SKM-1 (cell line): ENCODE measurements around the gene LMX1A.

Experiments
- DNase-seq: peaks from one replicate; lab custom pipeline; 2025; ENCODE audit not compliant: unreplicated experiment; lab: John Stamatoyannopoulos, UW

Gene LMX1A

GRCh38 chr1:165276314-165276713 lies 80.2 kb downstream of the LMX1A start:
- no peak for DNase-seq

- no peak for DNase-seq
Observed at GRCh38 chr1:165265196-165265838, 91.2 kb downstream of the LMX1A start.

- DNase-seq = no peak
Observed at GRCh38 chr1:165259706-165260428, 96.6 kb downstream of the LMX1A start.

GRCh38 chr1:165259236-165259635 lies 97.3 kb downstream of the LMX1A start:
- no peak for DNase-seq

GRCh38 chr1:165257969-165258459 lies 98.5 kb downstream of the LMX1A start:
- DNase-seq = no peak

GRCh38 chr1:165254896-165255625 lies 101.5 kb downstream of the LMX1A start:
- no peak for DNase-seq

DNA sequence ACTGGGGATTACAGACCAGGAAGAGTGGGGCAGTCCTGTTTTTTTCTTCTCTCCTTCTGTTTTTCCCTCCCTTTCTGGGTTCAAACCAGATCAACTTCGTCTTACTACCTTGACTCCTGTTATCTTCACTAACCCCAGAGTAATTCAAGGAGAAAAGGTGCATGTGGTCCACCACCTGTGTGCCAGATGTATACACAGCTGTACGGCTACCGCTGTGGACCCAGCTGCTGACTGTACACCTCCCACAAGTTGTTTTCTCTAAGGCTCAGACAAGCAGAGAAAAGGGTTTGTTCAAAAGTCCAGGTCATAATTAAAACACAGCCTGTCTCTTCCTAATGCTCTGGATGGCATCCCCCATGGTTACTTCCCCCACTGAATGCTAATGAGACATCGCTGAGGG lies 102.1 kb downstream of the LMX1A start:
- DNase-seq = no peak

DNA sequence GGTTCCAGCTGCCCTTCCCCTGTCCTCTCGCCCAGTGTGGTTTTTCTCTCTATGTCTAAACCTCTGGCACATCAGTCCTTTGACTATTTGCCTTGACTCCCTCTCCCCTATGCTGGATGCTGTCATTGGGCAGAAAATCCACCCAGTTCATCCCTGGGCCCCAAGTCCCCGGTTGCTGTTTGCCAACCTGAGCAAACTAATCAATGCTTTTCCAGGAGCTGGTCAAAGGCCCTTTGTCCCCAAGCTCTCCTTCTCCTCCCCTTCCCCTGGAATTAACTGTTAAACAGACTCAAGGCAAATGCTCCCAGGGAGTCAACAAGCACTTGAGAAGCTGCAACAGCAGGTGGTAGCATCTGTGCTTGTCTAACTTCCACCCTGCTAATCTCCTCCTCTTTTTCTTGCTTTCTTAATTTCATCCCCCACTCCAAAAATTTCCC lies 102.7 kb downstream of the LMX1A start:
- no peak for DNase-seq

- no peak for DNase-seq
Observed at GRCh38 chr1:165248969-165249571, 107.4 kb downstream of the LMX1A start.

- no peak for DNase-seq
Observed at GRCh38 chr1:165241952-165242351, 114.6 kb downstream of the LMX1A start.

DNA sequence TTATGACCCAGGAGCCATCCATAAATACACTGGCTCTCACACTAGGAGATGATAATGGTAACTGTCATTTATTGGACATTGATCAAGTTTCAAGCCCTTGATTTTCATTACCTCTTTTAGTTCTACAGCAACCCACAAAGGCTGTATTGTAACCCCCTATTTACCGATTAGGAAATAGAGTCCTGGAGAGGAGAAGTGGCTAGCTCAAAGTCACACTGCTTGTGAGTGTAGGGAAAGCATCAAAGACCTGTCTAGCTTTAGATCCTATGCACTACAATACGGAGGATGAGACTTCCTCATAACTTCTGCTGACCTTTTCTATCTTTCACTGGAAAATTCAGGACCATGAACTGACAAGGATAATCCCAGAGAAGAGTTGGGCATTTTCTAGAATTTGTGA lies 115.2 kb downstream of the LMX1A start:
- no peak for DNase-seq

- no peak for DNase-seq
Observed at GRCh38 chr1:165240492-165240891, 116.0 kb downstream of the LMX1A start.

DNA sequence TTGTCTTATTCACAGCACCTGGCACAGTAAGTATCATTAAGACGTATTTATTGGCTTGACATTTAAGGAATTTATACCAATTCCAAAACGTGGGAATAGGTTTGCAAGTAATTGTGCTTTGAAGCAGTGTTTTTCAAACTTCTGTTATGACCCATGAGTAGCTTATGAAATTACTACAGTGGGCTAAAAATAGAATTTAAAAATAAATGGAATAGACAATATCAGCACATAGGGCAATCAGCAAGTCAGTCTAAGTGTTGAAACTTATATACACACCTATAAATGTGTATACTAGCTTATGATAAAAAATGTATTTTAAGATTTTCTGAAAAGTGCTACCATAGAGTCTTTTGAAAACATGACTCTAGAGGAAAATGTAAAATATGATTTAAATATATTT lies 116.6 kb downstream of the LMX1A start:
- DNase-seq = no peak

DNA sequence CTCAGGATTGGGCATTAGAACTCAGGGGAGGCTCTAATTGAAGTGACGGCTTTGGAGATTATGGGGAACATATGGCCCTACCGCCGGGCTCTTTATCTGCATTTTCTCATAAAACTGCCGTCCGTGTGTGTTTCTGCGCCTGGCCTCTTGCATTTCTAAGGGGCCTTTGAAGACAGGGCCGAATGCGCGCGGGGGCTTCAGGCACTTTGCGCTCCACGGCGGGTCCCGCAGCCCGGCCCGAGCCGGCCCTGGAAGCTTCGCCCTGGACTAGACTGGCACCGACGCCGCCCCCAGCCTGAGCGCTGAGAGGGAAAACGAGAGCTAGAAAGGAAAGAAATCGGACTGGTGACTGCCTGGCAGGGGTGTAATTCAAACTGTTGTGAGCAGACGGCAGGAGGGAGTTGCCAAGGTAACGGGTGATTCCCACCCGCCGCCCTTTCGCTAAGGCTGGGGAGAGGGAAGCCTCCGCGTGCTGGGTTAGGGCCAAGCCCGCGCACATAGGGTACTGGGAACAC lies 120.7 kb downstream of the LMX1A start:
- no peak for DNase-seq

DNA sequence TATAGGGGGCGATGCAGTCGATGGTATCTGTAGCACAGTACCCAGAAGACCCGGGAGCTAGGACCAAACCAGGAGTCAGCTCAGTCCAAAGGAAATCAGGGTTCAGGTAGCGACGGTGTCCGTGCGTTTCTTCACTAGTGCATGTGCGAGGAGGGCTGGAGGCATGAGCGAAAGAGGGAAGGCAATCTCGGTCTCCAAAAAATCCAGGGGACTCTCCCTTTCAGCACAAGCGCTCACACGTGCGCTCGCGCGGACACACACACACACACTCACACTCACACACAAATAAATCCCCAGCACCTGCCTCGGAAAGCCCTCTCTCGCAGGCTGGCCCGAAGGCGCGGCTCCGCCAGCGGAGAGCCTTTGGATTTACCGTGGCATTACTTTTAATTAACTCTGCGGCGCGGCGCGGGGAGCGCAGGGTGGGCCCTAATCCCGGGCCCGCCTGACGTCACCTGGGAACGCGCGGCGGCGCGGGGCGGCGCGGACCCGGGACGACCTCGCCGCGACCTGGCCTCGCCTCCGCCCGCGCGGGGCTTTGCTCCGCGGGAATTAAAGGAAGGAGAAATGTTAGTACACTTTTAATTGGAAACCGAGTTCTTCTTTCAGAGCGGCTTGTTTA lies 121.2 kb downstream of the LMX1A start:
- no peak for DNase-seq

GRCh38 chr1:165234149-165234548 lies 122.4 kb downstream of the LMX1A start:
- no peak for DNase-seq

DNA sequence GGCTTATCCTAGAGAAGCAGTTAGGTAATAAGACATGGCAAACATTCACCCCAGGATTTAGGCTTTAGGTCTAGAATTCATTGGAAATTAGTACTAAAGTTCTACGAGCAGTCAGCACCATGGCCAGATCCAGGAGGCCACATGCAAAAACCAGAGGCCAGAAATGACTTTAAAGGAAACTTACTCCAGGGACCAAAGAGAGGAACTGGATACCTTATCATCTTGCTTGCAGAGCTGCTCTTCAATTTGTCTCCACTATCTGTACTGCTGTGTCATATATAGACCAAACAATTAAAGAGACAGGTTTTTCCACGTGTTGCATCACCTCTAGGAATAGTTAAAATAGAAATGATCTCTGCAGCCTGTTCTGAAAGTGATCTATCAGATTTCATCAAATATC lies 127.8 kb downstream of the LMX1A start:
- DNase-seq = no peak

GRCh38 chr1:165228111-165228655 lies 128.3 kb downstream of the LMX1A start:
- DNase-seq = no peak

GRCh38 chr1:165226326-165226725 lies 130.2 kb downstream of the LMX1A start:
- no peak for DNase-seq

GRCh38 chr1:165225650-165226049 lies 130.9 kb downstream of the LMX1A start:
- DNase-seq = no peak

GRCh38 chr1:165225062-165225461 lies 131.5 kb downstream of the LMX1A start:
- no peak for DNase-seq
